Keratinocyte (primary cell): ENCODE data around the gene LARGE1.

ENCODE experiments used
- CTCF ChIP-seq, 3 experiments: IDR thresholded peaks in 1 of 3; conservative IDR thresholded peaks in 1 of 3; optimal IDR thresholded peaks in 1 of 3; 2 replicates in 2 of 3; 3 replicates in 1 of 3; pipeline versions ENCODE3 to v1.5.1; 2011; ENCODE audit warnings: low read length in 3 of 3, mild to moderate bottlenecking in 3 of 3, moderate library complexity in 2 of 3, control low read depth in 1 of 3, inconsistent platforms in 1 of 3; ENCODE audit not compliant: insufficient read depth in 2 of 3; ENCODE audit errors: extremely low read depth in 1 of 3
- EZH2 ChIP-seq: IDR thresholded peaks from one replicate; pipeline ENCODE4 v1.6.1; 2012; ENCODE audit warnings: inconsistent platforms, mild to moderate bottlenecking, low read length, moderate library complexity

GRCh38 chr22:33906475-33906874 is 13.8 kb downstream of the LARGE1 start:
- TF ChIP-seq CTCF (optimal IDR thresholded peaks at IDR 0.05 in 1 of 3, IDR thresholded peaks at IDR 0.05 in 1 of 3, conservative IDR thresholded peaks at IDR 0.05 in 1 of 3; ENCODE audit: extremely low read depth in 1 of 3, insufficient read depth in 2 of 3, low read length in 3 of 3) (no peak), EZH2 (no peak)
